Upper lobe of right lung (tissue), 1 donor: ENCODE results near the gene ZRANB3. TPM values are rescaled to one million over a fixed set of nuclear protein-coding genes. Genes with fewer than 3 reads are reported as not detected.

Experiments
- ATAC-seq: fragments of 200-7000 bp; cut with Tn5 transposase; one replicate; pipeline ENCODE4 v1.9.1; 2020; ENCODE audit warnings: mild to moderate bottlenecking, moderate library complexity
- DNase-seq: peaks from one replicate; pipeline ENCODE4 v3.0.0-alpha.2; 2020
- H3K27ac ChIP-seq: fragments of 200-600 bp; one replicate; pipeline ENCODE4 v1.8.0; 2022
- H3K27me3 ChIP-seq: fragments of 200-600 bp; one replicate; pipeline ENCODE4 v1.8.0; 2022; ENCODE audit warnings: mild to moderate bottlenecking
- H3K36me3 ChIP-seq: fragments of 200-600 bp; one replicate; pipeline ENCODE4 v1.8.0; 2022
- H3K4me1 ChIP-seq: fragments of 200-600 bp; one replicate; pipeline ENCODE4 v1.8.0; 2022
- H3K4me3 ChIP-seq: fragments of 200-600 bp; one replicate; pipeline ENCODE4 v1.8.0; 2022; ENCODE audit warnings: mild to moderate bottlenecking
- H3K9me3 ChIP-seq: fragments of 200-600 bp; one replicate; pipeline ENCODE4 v1.8.0; 2022
- CTCF ChIP-seq: fragments of 200-600 bp; IDR thresholded peaks from one replicate; pipeline ENCODE4 v1.8.0; 2022; ENCODE audit warnings: antibody characterized with exemption
- intact Hi-C: fragments of 100-400 bp; cut with DNase I; formaldehyde crosslinking; loops from one replicate; pipeline ENCODE4 v1.11.0; 2022
- total RNA-seq: library from RNA; stranded (reverse); fragmentation: NEBNext Ultra II Directional; extraction: Animal tissue kit (Norgen Biotek cat#: 25700); gene quantifications from one replicate; pipeline ENCODE4 v1.2.1, GENCODE V29; 2021
- donor health status: DM: no; HTN: yes; CAD: no; lungs with severe emphysema.

ZRANB3 gene
- total RNA-seq, 1 donor from 2014 or later = 4.1 TPM

- intact Hi-C loops = no loop called here
- ATAC-seq (no peak), DNase-seq (no peak)
- H3K36me3 ChIP-seq = no peaks in the 10 kb centered on the region
- H3K27me3 ChIP-seq = no peaks in the 10 kb centered on the region
- H3K9me3 ChIP-seq = no peaks in the 10 kb centered on the region
- H3K4me3 ChIP-seq = no peak overlapping the region
- H3K27ac ChIP-seq = no peak overlapping the region
- TF ChIP-seq CTCF = no peak
- no peaks in the 10 kb centered on the region for H3K4me1 ChIP-seq
Observed at GRCh38 chr2:135258193-135258592, 272.8 kb downstream of the ZRANB3 start.

GRCh38 chr2:135257383-135258090 lies 273.5 kb downstream of the ZRANB3 start:
- H3K27ac ChIP-seq = no peak overlapping the region
- DNase-seq (no peak), ATAC-seq (no peak)
- H3K4me3 ChIP-seq = no peak overlapping the region
- H3K27me3 ChIP-seq = no peaks in the 10 kb centered on the region
- no peaks in the 10 kb centered on the region for H3K4me1 ChIP-seq
- TF ChIP-seq CTCF = no peak
- intact Hi-C loops = no loop called here
- H3K9me3 ChIP-seq = no peaks in the 10 kb centered on the region
- H3K36me3 ChIP-seq = no peaks in the 10 kb centered on the region

DNA sequence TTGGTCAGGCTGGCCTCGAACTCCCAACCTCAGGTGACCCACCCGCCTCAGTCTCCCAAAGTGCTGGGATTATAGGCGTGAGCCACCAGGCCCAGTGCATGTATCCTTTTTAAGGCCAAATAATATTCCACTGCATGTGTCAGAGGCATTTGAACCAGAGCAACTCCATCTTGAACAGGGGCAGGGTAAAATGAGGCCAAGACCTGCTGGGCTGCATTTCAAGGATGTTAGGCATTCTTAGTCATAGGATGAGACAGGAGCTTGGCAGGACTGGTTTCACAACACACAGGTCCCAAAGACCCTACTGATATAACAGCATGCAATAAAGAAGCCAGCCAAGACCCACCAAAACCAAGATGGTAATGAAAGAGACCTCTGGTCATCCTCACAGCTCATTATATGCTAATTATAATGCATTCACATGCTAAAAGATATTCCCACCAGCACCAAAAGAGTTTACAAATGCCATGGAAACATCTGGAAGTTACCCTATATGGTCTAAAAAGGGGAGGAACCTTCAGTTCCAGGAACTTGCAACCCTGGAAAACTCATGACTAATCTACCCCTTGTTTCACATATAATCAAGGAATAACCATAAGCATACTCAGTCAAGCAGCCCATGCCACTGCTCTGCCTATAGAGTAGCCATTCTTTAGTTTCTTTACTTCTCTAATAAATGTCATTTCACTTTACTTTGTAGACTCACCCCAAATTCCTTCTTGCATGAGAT lies 274.3 kb downstream of the ZRANB3 start:
- Histone ChIP-seq H3K9me3 (no peaks in the 10 kb centered on the region), H3K27me3 (no peaks in the 10 kb centered on the region), H3K4me3 (no peak overlapping the region), H3K4me1 (no peaks in the 10 kb centered on the region), H3K36me3 (no peaks in the 10 kb centered on the region), H3K27ac (no peak overlapping the region)
- no peak for DNase-seq
- no peak for ATAC-seq
- no peak for TF ChIP-seq CTCF
- intact Hi-C loops = no loop called here

GRCh38 chr2:135255208-135255607 lies 275.8 kb downstream of the ZRANB3 start:
- Histone ChIP-seq H3K27ac (no peak overlapping the region), H3K36me3 (no peaks in the 10 kb centered on the region), H3K4me3 (no peak overlapping the region), H3K4me1 (no peaks in the 10 kb centered on the region), H3K27me3 (no peaks in the 10 kb centered on the region), H3K9me3 (no peaks in the 10 kb centered on the region)
- no peak for ATAC-seq
- intact Hi-C loops = no loop called here
- DNase-seq = no peak
- TF ChIP-seq CTCF = no peak

DNA sequence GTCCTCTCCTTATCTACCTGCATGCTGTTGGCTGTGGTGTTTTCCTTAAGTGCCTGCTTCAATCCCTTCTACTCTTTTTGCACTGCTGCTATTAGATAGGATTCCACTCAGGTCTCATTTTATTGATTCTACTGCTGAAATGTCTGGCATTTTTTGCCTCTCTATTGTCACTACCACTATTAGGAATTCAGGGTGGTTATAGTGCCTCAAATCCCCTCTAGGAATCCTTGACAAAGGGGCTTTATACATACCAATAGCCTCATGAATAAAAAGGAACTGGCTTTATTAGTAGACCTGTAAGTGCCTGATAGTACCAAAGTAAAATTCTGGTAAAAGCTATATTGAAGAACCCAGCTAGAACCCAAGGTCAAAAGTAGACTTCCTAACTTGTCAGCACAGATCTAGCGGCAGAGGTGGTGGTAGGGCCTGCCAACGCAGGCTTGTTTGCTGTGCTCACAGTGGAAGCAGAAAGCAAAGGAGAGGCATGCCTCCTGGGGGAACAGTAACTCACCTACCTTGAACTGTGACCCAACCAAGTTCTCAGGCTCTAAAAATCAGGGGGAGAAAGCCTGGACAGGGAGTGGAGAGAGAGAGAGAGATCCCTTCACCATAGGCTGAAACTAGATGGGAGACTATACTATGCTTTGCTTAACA lies 278.1 kb downstream of the ZRANB3 start:
- Histone ChIP-seq H3K9me3 (no peaks in the 10 kb centered on the region), H3K4me3 (no peak overlapping the region), H3K36me3 (no peaks in the 10 kb centered on the region), H3K27me3 (no peaks in the 10 kb centered on the region), H3K4me1 (no peaks in the 10 kb centered on the region), H3K27ac (no peak overlapping the region)
- intact Hi-C loops = no loop called here
- no peak for ATAC-seq
- DNase-seq = no peak
- TF ChIP-seq CTCF = no peak
